ENCODE results near the gene ZG16B.

The ZG16B gene

GRCh38 chr16:2879854-2880508 lies 49.9 kb downstream of the ZG16B start:
- no peak overlapping the region for H3K9ac ChIP-seq
- peaks cover 6 to 24% (median 15%) of the 10 kb centered on the region in 10 experiments for H3K4me1 ChIP-seq
- no peak overlapping the region for H3K4me2 ChIP-seq
- H3K27me3 ChIP-seq = no peaks in the 10 kb centered on the region
- no peaks in the 10 kb centered on the region for H3K36me3 ChIP-seq
- no peak overlapping the region for H3K27ac ChIP-seq
- no peak overlapping the region; a peak in 1 of 20 replicates for H3K4me3 ChIP-seq
- no peak for TF ChIP-seq Cebpa-rat (IDR thresholded peaks at IDR 0.05)
- H3K9me3 ChIP-seq (replicated peaks in 1 of 11) = peaks cover 10 to 25% (median 22%) of the 10 kb centered on the region in 11 experiments
- H4K20me1 ChIP-seq = peaks cover 0 to 9% (median 0%) of the 10 kb centered on the region in 11 experiments; a peak in 1 of 22 replicates
